Brain microvascular endothelial cell (primary cell): ENCODE data around the gene NCOA5.

Experiments
- DNase-seq: peaks from one replicate; pipeline ENCODE4 v3.0.0-alpha.2; 2020
- H3K27ac ChIP-seq: fragments of 250-450 bp; sonication (Bioruptor Pico); 2 replicates; pipeline ENCODE4 v1.5.1; 2020; ENCODE audit warnings: mild to moderate bottlenecking, moderate library complexity
- H3K27me3 ChIP-seq: fragments of 250-450 bp; sonication (Bioruptor Pico); replicated peaks from 2 replicates; pipeline ENCODE4 v1.5.1; 2020; ENCODE audit warnings: mild to moderate bottlenecking
- H3K36me3 ChIP-seq: fragments of 250-450 bp; sonication (Bioruptor Pico); replicated peaks from 2 replicates; pipeline ENCODE4 v1.5.1; 2020; ENCODE audit warnings: mild to moderate bottlenecking
- H3K4me3 ChIP-seq: 2 replicates; pipeline ENCODE4 v1.5.1; 2011; ENCODE audit warnings: low read depth, mild to moderate bottlenecking, control low read depth, low read length, moderate library complexity
- CTCF ChIP-seq: IDR thresholded peaks from 2 replicates; pipeline ENCODE4 v1.5.1; 2011; ENCODE audit warnings: low read depth, mild to moderate bottlenecking, moderate library complexity, low read length, control low read depth, inconsistent platforms; ENCODE audit errors: missing control alignments
- in situ Hi-C: cut with HindIII; loops from 2 replicates; pipeline ENCODE4 v1.10.0; 2017; ENCODE audit warnings: low sequenced_read_pairs, low pct_ligation_motif_present

NCOA5 gene

GRCh38 chr20:46128310-46129151, 38.8 kb upstream of the NCOA5 start:
- no peak overlapping the region for H3K4me3 ChIP-seq
- in situ Hi-C loops = no loop called here
- DNase-seq = no peak
- H3K27ac ChIP-seq = no peak overlapping the region
- H3K36me3 ChIP-seq = no peaks in the 10 kb centered on the region
- peak; percentile 82 for TF ChIP-seq CTCF
- H3K27me3 ChIP-seq = peaks cover 28% of the 10 kb centered on the region

GRCh38 chr20:46127396-46128010, 37.7 kb upstream of the NCOA5 start:
- in situ Hi-C loops = no loop called here
- TF ChIP-seq CTCF = no peak

GRCh38 chr20:46126440-46127056, 36.8 kb upstream of the NCOA5 start:
- no peak overlapping the region for H3K4me3 ChIP-seq
- H3K36me3 ChIP-seq = no peaks in the 10 kb centered on the region
- DNase-seq = no peak
- in situ Hi-C loops = no loop called here
- H3K27me3 ChIP-seq = peaks cover 18% of the 10 kb centered on the region
- no peak overlapping the region for H3K27ac ChIP-seq
- TF ChIP-seq CTCF = no peak

More at GRCh38 chr20:46127396-46128010, 37.7 kb upstream of the NCOA5 start:
- no peak for DNase-seq
- H3K4me3 ChIP-seq = no peak overlapping the region
- H3K27me3 ChIP-seq = peaks cover 26% of the 10 kb centered on the region
- no peaks in the 10 kb centered on the region for H3K36me3 ChIP-seq
- H3K27ac ChIP-seq = no peak overlapping the region

DNA sequence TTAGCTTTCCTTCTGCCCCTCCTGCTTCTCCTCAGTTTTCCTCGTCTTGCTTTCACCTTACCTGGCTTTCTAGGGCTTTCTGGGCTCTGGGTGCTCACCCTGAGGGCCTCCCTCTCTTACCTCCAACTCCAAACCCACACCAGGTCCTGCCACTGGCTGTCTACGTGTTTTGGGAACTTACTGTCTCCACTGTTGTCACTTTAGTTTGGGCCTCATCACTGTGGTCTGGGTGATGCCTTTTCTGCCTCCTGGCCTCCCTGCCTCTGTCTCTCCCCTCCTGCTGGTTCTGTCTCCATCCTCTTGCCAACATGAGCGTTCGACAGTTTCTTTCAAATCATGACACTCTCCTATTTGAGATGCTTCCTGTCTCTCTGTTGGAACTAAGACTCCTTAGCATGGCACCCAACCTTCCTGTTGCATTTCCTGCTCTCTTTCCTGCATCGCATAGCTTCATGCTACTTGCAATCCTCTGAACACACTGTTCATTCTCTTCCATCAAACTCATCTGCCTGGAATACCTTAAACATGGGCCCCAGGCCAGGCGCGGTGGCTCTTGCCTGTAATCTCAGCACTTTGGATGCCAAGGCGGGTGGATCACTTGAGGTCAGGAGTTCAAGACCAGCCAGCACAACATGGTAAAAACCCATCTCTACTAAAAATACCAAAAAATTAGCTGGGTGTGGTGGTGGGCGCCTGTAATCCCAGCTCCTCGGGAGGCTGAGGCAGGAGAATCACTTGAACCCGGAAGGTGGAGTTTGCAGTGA, 33.9 kb upstream of the NCOA5 start:
- Histone ChIP-seq H3K27ac (no peak overlapping the region), H3K4me3 (no peak overlapping the region), H3K27me3 (no peaks in the 10 kb centered on the region), H3K36me3 (no peaks in the 10 kb centered on the region)
- TF ChIP-seq CTCF = no peak
- in situ Hi-C loops = no loop called here
- DNase-seq = no peak

GRCh38 chr20:46122516-46123481, 33.0 kb upstream of the NCOA5 start:
- no peak overlapping the region for H3K4me3 ChIP-seq
- in situ Hi-C loops = no loop called here
- DNase-seq = no peak
- no peaks in the 10 kb centered on the region for H3K27me3 ChIP-seq
- H3K36me3 ChIP-seq = no peaks in the 10 kb centered on the region
- no peak for TF ChIP-seq CTCF
- no peak overlapping the region for H3K27ac ChIP-seq
